OCI-LY1 (cell line): ENCODE measurements around the gene MAGED2.

Source experiments
- CTCF ChIP-seq: fragments of 200-600 bp; sonication (generic), shearing (Covaris generic); IDR thresholded peaks from 2 replicates; pipeline ENCODE4 v1.5.1; 2017; ENCODE audit warnings: mild to moderate bottlenecking, antibody characterized with exemption, low read length, moderate library complexity, mixed read lengths
- EZH2 ChIP-seq: fragments of 200-600 bp; sonication (generic), shearing (Covaris generic); IDR thresholded peaks from 2 replicates; pipeline ENCODE4 v1.8.0; 2017; ENCODE audit warnings: borderline replicate concordance, mixed run types, mild to moderate bottlenecking, antibody characterized with exemption, low read length, moderate library complexity, mixed read lengths

DNA sequence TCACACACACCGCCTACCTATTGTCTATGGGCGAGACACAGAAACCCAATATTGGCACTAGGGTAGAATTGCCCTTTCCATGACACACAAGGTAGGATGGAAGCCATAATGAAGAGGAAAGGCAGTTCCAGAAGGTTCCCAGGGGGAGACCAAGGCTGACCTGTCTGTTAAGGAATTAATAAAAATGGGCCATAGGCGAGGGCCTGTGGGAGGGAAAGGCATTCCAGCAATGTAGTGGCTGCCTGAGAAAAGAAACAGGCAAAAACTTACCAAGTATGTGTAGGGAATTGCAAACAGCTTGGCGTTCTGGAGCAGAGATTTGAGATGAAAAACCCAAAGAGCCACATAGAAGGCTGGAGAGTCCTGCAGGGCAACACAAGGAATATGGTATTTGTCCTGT, 19.1 kb downstream of the MAGED2 start:
- TF ChIP-seq CTCF (no peak), EZH2 (no peak)
